Measurements from ENCODE around the gene GABARAPL2.
"Not testable (repeated sequence)": the region's sequence is repeated elsewhere in the genome, so short reads cannot be mapped to it uniquely, and the experiment has no call there.

Gene GABARAPL2

GRCh38 chr16:75566040-75566757, at the start of gene GABARAPL2:
Gene GABARAPL2 (plus strand): TSS chr16:75566379. CDS start chr16:75566487, 108 bp downstream.
- intact Hi-C loops (cut with DNase I) = loop anchor here (5.0 kb wide), 1 partner anchor 56 kb away; the partner anchor contains the start of gene ADAT1
- DNase-seq = peak; percentile 66 to 95 (median 90)

DNA sequence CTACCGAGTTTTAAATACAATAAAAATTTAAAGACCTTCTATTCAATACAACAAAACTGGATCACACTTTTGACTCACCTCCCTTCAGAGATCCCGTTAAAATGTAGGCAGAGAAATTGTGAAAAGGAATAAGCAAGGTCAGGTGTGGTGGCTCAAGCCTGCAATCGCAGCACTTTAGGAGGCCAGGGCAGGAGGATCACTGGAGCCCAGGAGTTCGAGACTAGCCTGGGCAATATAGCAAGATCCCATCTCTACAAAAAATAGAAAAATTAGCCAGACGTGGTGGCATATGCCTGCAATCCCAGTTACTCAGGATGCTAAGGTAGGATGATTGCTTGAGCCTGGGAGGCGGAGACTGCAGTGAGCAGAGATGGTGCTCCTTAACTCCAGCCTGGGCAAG, 47.0 kb upstream of the GABARAPL2 start:
- intact Hi-C loops (cut with DNase I) = no loop called here

DNA sequence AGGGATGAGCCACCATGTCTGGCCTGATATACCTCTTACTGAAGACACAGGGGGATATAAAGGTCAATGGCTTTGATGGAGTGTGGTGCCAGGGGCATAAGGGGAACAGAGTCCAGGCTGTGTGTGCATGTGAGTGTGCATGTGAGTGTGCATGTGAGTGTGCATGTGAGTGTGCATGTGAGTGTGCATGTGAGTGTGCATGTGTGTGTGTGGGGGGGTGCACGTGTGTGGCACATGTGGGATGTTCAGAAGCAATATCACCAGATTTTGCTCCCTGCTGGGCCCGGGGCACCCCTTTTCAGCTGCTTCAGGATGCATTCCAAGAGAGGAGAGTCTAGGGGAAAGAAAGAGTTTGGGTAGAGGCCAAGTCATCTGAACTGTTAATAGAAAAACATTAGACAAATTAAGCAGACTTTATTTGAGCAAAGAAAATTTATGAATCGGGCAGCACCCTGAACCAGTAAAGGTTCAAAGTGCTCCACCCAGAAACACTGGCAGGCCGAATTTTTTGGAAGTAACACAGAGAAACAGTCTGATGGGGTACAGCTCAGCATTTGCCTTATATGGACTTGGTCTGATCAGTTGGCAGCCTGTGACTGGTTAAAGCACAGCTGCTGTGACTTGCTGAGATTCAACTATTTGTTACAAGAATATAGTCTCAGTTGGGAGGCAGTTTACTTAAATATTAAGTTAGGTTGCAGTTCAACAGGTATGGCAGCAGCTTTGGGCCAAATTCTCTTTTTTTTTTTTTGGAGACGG, 40.0 kb upstream of the GABARAPL2 start:
- DNase-seq = peak in 1 of 42 donors; percentile 3
- intact Hi-C loops (cut with DNase I) = no loop called here

More for the DNA sequence above, 47.0 kb upstream of the GABARAPL2 start:
- no peak for DNase-seq

GRCh38 chr16:75527825-75528299, 38.3 kb upstream of the GABARAPL2 start:
- intact Hi-C loops (cut with DNase I) = no loop called here
- DNase-seq = no peak

- intact Hi-C loops (cut with DNase I) = no loop called here
- no peak for DNase-seq
Measured at GRCh38 chr16:75529056-75529905, 36.9 kb upstream of the GABARAPL2 start.

- no peak for DNase-seq
Measured at GRCh38 chr16:75529959-75530358, 36.2 kb upstream of the GABARAPL2 start.

GRCh38 chr16:75532142-75532765, 33.9 kb upstream of the GABARAPL2 start:
- DNase-seq = no peak
- intact Hi-C loops (cut with DNase I) = no loop called here

More at GRCh38 chr16:75529959-75530358, 36.2 kb upstream of the GABARAPL2 start:
- intact Hi-C loops (cut with DNase I) = no loop called here

DNA sequence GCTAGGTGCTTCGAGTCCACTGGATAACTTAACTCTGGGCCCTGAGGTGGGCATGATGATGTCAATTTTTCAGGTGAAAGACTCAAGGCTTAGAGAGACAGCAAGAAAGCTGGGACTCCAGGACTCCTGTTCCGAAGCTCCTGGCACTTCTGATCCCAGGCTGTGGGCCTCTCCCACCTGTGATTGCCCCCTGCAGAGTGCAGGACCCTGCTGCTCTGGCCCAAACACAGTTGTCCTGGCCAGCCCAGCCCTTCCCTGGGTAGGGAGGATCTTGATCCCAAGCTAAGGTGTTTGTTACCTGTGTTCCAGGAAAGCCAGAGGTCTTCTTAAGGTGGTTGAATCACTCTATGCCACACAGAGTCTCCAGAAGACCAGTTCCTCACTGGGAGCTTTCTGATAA, 33.4 kb upstream of the GABARAPL2 start:
- intact Hi-C loops (cut with DNase I) = no loop called here
- DNase-seq = peak in 1 of 42 donors; percentile 6

DNA sequence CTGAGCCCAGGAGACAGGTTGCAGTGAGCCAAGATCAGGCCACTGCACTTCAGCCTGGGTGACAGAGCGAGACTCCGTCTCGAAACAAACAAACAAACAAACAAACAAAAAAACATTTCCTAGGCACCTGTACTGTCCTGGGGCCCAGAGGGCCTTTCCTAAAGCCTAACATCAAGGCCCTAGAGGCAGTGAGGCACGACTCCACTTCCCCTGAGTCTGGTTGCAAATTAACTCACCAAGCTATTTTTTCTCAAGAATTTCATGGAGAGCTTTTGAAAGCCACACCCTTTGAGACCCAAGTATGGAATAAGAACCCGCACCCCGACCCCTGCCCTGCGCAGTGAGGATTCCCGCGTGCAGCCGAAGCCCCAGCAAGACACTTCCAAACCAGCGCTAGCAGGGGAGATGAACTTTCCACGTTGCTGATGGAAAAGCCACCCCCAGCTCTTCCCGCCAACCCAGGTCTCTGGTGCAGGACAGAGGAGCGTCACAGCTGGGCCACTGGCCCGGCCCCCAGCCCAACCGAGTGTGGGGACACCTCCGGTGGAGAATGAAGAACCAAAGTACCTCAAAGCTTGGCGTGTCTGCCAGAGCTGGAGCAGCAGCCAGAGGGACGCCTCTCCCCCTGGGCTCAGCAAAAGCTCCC, 31.5 kb upstream of the GABARAPL2 start:
- intact Hi-C loops (cut with DNase I) = no loop called here

DNA sequence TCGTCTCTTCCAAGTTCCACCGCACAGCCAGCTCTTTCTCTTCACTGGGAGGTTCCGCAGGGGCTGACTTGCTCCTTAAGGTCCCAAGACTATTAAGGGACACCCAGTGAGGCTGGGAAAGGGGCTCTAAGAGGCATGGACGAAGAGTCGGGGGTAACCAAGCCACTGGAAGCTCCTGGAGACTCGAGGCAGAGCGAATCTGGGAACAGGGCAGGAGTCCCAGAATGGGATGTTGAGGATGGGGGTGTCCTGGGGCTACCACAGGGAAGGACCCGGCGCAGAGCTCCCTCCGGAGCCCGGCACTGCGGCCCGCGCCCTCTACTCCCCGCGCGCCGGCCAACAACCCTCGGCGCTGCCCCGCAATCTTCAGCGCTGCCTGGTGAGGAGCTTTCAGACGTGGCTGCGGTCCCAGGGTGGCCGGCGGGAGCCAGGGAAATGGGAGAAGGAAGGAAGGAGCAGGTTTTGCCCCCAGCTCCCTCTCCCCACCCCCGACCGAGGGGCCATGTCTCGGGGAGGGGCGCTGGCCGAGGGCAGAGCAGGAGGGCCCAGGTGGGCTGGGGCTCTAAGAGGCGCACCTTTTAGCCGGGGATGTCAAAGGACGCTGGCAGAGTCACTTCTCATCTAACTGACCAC, 30.9 kb upstream of the GABARAPL2 start:
- intact Hi-C loops (cut with DNase I) = no loop called here
- DNase-seq = no peak

More for the DNA sequence above, 31.5 kb upstream of the GABARAPL2 start:
- DNase-seq = no peak

DNA sequence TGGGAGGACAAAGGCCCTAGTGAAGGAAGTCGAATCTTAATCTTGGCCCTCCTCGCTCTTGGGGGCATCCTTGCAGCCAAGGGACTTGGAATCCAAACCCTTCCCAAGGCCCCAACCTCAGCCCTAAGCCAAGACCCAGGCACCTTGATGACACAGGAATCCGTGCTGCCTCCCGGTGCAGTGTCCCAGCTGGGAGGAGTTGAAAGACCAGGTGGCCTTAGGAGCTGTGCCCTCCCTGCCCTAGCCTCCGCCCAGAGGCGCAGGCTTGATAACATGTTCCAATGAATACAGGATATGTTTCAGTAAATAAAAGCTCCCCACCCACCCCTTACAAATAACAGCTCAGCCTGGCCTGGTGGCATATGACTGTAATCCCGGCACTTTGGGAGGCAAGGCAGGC, 30.3 kb upstream of the GABARAPL2 start, which contains the start of gene CHST5:
Gene CHST5, minus strand, starts transcription at position 208 of the 400 bp plus-strand sequence. CDS start 5,724 bp downstream, outside the sequence.
- no peak for DNase-seq
- intact Hi-C loops (cut with DNase I) = no loop called here

DNA sequence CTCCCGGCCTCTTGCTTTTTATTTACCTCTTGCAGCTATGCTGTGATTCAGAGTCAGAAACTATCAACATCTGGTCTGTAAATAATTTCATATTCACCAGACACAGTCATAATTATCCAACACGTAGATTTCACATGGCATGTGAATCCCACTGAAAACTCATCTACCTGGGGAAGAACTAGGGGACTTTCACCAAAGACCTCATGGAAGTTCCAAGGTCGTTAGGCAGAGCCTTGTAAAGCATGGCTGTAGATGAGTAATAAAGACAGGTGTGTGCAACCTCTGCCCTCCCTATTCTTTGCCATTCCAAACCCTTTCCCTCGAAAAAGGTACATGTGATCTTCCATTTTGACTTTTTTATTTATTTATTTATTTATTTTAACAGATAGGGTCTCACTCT, 28.4 kb upstream of the GABARAPL2 start:
- no peak for DNase-seq
- intact Hi-C loops (cut with DNase I) = no loop called here

DNA sequence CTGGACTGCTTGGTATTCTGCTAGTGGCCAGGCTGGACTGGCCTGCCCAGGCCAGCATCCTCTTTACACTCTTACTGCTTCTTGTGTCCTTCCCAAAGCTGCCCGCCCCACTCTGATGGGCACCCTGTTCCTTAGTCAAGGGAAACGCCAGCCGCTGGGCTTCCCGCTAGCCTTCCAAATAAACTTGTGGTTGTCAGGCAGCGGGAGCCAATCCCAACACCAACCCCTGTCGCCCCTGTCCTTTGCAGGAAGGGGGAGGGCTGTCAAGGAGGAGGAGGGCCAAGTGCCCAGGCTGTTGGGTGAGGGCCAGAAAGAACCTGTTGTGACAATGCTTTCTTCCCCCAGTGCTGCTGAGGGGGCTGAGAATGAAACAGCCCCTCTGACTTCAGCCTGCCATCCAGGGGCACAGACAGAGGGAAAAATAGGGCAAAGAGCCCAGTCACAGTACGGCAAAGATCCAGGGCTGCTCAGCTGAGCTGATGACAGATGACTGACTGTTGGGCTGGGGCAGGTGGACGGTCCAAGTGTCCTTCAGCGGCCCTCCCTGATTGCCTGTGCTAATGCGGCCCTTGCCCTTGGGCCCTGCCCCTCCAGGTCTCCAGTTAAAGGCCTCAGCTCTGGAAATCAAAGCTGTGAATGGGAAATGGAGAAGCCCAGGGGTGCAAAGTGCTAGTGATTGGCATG, 27.2 kb upstream of the GABARAPL2 start:
- DNase-seq = peak in 28 of 42 donors; percentile 18 to 70 (median 42)
- intact Hi-C loops (cut with DNase I) = not testable (repeated sequence)

- intact Hi-C loops (cut with DNase I) = no loop called here
Measured at GRCh38 chr16:75541236-75541635, 24.9 kb upstream of the GABARAPL2 start.

GRCh38 chr16:75542462-75542861, 23.7 kb upstream of the GABARAPL2 start:
- DNase-seq; intact Hi-C loops (cut with DNase I): not testable (repeated sequence)

More at GRCh38 chr16:75541236-75541635, 24.9 kb upstream of the GABARAPL2 start:
- DNase-seq = no peak

- peak in 1 of 42 donors; percentile 16 for DNase-seq
- intact Hi-C loops (cut with DNase I) = not testable (repeated sequence)
Measured at GRCh38 chr16:75545879-75546278, 20.3 kb upstream of the GABARAPL2 start.

DNA sequence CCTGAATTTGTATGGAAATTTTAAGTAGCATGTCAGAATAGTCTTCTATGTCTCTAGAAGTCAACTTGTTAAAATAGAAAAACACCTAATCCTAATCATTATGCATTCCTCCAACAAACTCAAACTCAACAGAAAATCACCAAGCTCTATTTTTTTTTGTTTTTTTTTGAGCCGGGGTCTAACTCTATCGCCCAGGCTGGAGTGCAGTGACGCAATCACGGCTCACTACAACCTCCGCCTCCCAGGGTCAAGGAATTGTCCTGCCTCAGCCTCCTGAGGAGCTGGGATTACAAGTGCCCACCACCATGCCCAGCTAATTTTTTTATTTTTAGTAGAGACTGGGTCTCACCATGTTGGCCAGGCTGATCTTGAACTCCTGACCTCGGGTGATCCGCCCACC, 19.9 kb upstream of the GABARAPL2 start:
- intact Hi-C loops (cut with DNase I) = no loop called here
- no peak for DNase-seq

Measured in head of caudate nucleus (tissue), 42 donors.